Activated T-cell treated with anti-CD3 and anti-CD28 coated beads, Interleukin-2, amount 50 U/mL, for 1 hour (primary cell): Measurements from ENCODE around the gene SPR.
A peak's percentile ranks its signal among the peaks of the same experiment; 100 is the strongest.

Source experiments
- DNase-seq: peaks from one replicate; pipeline ENCODE4 v3.0.0-alpha.2; 2020

The SPR gene

DNA sequence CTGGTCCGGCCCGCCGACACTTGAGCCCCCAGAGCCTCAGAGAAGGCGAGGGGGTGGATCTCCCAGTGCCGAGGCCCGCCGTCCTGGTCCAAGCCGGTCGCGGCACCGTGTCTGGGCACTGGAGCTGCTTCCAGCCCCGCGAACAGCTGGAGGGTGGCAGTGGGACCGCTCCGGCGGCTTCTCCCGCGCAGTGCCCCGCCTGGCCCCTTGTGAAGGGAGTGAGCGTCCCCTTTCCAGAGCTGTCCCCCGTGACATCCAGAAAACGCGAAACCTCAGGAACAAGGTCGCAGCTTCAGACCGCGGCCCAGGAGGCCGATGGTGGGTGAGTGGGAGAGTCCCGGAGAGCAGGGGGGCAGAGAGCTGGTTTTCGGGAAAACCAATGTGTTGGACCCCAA is 29.5 kb downstream of the SPR start:
- DNase-seq = no peak

DNA sequence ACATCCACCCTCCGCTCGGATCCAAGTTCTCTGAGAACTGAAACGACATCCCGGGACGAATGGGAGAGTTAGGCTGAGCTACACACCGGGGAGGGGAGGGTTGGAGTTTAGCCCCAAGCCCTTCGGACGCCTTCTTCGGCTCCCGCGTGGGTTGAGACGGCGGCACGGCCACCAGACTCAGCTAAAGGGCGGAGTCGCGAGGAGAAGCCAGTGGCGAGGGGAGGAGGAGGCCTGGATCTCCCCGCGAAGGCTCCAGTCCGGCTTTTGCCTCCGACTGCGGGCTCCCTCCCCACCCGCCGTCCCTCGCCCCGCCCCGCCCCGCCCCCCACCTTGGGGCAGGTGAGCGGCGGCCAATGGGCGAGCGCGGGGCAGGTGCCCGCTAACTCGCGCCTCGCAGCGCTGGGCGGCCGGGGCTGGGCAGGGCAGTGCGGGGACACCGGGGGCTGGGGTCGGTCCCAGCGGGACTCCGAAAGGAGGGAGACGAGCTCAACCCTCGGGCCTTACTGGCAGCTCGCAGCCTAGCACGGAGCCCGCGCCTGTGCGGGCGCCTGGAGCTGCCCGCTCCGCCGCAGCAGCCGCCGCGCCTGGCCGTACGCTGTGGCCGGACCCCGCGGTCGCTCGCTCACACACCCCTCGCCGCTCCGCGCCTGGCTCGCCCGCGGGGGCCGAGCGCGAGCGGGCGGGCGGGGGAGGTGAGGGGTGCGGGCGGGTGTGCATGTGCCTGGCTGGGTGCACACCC is 30.1 kb downstream of the SPR start, which contains the start of gene EMX1:
TSS of gene EMX1 (plus strand) at position 382 of the 739 bp plus-strand sequence. CDS start at position 716, 334 bp downstream.
- DNase-seq = peak; percentile 63

DNA sequence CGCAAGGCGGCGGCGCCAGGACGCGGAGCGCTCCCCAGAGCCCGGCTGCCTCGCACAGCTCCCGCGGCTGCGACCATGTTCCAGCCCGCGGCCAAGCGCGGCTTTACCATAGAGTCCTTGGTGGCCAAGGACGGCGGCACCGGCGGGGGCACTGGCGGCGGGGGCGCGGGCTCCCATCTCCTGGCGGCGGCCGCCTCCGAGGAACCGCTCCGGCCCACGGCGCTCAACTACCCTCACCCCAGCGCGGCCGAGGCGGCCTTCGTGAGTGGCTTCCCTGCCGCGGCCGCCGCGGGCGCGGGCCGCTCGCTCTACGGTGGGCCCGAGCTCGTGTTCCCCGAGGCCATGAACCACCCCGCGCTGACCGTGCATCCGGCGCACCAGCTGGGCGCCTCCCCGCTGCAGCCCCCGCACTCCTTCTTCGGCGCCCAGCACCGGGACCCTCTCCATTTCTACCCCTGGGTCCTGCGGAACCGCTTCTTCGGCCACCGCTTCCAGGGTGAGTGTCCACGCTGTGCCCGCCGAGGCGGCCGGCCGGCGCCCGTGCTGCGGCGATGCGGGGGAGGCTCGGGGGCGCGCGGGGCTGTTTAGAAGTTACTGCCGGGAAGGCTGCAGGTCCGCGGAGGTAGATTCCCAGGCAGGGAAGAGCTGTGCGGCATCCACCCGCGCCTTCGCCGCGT is 30.8 kb downstream of the SPR start:
- DNase-seq = peak; percentile 49

DNA sequence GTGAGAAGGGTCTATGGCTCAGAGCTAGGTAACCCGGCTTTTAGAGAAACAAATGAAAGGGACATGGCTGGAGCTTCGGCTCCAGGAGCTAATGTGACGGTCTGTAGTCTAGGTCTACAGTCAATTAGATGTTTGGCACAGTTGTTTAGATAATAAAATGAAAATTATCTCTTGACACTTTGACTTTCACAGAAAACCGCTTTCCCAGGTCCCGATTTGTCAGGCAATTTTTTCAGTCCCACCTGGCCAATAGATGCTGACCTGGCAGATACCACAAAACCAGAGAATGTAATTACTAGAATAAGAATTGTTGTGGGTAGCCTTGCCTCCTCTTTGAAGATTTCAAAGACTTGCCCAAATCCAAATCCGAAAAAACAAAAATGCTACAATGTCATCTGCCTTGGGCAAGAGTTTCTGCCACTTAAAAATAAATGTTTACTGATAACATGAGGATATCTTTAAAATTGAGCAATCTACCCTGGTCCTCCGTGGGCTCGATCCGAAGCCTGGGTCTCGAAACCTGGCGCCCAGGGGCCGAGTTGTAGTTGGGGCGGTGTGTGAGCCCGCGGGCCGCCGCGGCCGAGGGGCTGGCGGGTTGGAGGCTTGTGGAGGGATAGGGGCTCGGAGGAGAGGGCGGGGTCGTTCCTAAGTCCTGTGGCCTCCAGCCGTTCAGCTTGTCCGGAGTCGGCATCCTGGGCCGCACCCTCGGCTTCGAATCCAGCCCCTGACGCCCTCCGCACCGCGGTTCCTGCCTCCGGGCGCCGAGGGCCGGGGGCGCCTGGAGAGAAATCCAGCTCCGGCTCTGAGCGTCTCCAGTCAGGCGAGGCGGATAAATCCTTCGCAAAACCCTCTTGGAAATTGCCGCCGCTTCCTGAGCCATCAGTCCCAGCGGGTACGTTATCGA is 32.5 kb downstream of the SPR start:
- no peak for DNase-seq

DNA sequence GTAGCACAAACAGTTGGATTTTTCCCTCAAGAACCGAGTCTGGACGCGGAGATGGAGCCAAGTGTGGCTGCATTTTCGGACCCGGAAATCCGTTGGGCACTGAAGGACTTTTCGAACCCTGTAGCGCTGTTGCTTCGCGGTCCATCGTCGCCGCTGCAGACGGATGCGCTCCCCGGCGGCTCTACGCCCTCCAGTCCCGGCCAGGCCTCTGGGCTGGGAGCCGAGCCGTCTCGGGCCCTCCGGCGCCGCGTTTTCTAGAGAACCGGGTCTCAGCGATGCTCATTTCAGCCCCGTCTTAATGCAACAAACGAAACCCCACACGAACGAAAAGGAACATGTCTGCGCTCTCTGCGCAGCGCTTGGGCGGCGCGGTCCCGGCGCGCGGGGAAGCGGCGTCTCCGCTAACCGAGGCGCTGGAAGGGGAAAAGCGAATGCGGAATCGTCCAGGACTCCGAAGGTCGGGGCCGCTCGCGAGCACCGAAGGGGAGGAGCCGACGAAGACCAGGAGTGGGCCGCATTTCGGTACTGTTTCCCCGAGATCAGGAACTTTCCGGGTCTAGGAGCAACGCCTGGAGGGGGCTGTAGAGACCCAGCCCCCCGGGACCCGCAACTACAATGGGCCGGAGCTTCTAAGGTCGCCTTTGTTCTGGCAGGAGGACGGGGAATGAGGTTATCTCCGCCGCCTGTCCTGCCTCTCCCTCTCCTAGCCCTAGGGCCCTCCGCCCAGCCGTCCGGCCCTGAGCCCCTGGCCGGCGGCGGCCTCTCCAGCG is 33.3 kb downstream of the SPR start:
- no peak for DNase-seq

DNA sequence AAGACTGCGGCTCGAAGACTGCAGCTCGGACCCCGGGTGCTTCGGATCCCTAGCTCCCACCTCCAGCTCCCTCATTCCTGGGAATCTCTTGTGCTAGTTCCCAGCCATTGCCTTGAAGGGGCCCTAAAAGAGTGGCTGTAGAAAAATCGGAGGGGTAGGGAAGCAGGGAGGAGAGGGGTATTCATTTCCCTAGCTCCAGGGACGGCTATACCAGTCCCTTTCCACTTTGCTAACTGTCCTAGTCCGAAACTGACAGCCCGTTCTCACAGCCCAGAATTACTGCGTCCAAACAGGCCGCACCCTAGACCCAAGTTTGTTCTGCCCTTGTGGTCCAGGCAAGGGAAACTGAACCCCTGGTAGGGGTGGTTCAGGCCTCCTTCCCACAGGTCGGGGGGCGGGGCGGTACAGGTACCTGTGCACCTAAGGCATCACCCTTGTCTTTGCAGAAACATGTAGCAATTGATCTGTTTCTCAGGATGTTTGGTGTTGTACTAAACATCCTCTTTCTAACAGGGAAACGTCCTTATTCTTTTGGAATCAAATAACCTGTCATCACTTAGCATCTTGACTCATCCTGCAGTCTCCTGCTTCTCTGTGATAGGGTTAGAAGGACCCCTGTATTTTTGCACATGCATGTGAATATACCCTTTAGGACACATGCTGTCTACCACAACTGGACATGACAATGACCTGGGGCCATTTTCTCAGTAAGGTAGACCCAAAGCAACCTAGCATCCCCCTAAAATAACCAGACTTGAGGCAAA is 34.1 kb downstream of the SPR start:
- no peak for DNase-seq

DNA sequence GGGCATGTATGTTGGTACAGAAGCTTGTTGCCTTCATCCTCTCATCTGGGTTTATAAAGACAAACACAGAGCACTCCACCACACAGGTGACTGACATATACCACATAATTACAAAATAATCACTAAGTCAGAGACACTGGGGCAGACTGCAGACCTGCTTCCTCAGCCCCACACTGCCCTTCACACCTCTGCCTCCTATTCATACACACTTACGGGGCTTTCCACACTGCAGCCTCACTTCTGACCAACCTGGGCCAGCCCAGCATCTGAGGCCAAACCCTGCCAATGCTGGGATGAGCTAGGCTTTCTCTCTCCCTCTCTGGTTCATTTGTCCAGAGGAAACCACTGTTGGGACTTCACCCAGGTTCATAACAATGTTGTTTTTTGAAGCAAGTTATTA is 34.6 kb downstream of the SPR start:
- DNase-seq = no peak

DNA sequence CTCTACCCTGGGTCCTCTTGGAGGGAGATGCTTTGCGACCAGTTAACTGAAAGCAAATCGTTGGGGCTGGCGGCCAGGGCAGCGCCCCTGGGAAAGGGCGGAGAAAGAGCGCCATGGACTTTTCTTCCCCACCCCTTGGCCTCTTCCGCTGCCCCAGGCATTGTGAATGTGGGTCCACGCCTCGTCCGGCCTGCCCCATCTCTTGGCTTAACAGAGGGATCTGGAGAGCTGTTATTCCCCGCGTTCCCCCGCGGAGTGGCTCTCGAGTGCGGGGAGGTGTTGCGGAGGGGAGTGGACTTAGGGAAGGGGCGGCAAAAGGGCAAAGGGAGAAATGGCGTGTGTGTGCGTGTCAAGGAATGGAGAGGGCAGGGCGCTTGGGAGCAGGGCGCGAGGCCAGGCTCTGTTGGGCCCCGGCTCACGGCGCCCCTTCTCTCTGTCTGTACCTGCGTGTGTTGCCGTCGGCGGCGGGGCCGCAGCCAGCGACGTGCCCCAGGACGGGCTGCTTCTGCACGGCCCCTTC is 36.7 kb downstream of the SPR start:
- no peak for DNase-seq

DNA sequence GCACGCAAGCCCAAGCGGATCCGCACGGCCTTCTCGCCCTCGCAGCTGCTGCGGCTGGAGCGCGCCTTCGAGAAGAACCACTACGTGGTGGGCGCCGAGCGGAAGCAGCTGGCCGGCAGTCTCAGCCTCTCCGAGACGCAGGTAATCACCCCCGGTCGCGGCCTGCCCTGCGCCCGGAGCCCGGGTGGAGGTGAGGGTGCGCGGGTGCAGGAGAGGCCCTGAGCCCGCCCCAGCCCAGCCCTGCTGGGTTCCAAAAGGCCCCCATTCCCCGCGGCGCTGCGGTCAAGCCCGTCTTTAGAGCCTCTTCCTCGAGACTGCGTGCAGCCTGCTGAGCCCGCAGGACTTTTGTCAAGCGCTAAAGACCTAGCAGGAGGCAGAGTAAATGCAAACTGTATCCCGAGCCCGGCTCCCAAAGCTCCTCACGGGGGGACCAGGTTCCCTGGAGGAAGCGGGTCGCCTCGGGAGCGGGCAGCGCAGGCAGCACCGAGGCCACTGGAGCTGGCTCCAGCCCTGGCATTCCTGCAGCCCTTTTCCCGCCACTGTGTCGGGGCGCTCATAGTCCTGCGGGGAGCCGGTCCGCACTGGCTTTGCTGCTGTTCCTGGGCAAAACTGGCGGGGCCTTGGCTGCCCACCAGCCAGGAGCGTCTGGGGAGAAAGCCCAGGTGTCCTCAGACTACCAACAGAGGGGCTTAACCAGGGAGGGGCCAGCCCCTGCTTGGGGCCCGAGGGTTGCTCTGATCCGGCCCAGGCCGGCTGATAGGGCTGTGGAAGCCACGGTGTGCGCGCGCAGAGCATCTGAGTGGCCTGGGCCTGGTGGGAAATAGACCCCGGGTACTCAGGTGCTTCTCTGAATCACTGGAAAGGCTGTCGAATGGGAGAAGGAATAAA is 37.4 kb downstream of the SPR start:
- no peak for DNase-seq

DNA sequence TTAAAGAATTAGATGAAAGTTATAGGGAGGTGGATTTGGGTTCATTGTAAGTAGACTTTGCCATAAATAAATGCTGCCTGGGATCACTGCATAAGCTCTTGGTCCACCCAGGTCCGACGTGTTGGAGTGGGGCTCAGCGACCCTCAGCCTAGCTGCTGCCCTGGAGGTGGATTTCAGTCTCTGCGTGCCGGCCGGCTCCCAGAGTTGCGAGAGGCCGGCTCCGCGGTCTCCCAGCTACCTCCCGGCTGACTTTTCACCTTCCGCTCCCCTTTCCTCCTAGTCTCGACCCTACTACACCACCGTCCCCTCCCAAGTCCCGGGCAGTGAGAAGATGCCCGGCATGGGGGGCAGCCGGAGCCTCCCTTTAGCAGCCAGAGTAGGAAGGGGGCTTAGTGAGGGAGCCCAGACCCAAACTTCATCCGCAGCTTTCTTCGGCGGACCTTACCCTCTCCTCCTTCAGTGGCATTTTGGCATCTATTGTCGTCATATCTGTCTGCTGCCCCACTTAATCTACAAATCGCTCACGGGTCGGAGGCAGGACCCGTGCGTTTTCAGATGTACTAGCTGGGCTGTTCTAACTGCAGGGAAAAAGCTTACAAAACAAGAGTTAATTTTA is 38.2 kb downstream of the SPR start:
- no peak for DNase-seq

DNA sequence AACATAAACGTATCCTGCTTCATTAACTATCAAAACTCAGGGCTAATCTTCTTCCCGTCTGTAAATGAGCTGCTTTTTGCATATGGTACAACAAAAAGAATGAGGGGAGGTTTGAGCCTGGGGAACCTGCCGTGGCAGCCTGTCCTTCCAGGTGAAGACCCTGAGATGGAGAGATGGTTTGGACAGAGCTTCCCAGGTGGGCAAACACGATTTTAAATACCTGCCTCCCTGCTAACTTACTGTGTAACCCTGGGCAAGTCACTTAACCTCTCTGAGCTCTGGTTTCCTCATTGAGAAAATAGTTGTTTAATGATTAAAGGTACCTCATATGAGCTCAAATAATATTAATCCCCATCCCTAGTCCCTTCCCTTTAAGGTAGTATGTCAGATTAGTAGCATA is 39.2 kb downstream of the SPR start:
- DNase-seq = no peak

DNA sequence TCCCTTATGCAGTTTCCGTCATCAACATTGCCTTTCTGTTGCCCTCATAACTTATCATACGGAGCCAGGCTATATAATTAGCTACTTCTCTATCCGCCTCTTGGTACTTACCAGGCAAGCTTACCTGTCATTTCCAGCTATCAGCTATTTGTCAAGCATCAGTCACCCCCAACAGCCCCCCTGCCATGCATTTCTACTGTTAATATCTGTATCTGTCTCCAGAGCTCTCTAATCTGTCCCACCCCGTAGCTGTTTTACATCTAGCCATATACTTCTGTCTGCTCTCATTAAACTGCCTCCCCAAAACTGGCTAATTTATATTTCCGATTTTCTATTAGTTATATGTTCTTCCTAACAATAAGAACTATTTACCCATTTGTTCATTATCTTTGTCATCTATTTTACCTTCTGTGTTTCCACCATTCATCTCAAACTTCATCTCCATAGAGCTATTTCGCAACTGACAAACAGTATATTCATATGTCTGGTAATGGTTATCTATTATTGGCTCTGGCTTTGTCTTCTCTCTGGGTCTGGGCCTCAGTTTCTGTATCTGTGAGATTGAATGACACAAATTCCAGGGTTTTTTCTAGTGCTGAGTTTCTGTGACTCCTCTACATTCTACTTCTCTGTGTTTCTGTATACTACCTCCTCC is 39.7 kb downstream of the SPR start:
- no peak for DNase-seq

DNA sequence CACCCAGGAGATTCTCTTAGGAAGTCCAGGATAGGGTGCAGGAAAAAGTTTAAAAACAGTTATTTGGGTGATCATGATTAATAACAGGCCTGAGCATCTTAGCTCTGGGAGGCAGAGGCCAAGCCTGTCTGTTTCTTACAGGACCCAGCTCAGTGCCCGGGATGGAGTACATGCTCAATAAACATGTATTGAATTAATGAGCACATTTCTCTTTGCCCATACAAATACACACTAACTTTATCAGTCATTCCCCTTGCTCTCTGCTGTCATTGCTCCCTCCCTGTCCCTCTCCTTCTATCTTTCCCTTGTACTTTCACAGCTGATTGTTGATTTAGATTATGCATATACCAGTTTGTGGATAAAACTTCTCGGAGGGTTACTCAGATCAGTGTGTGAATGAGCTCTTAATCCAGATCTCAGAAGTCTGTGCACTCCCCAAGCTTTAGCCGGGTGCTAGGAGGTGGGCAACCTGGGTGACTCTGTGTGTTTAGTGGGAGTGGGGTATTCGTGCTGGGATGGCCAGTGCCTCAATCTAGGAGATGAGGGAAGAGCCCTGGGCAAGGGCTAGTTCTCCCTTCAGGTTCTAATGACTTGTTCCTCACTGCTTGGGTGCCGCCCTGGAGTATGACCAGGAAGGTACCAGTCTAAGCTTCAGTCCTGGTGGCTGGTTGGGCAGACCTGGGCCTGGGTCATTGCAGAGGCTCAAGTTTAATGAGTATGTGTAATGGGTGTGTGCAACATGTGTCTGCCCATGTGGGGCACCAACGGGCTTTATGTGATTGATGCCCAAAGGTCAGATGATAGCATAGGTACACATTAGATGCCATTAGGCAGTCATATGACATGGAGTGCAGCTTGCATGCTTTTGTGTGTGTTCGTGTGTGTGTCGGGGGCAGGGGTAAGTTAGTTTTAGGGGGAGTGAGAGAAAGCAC is 40.7 kb downstream of the SPR start:
- peak; percentile 6 for DNase-seq

DNA sequence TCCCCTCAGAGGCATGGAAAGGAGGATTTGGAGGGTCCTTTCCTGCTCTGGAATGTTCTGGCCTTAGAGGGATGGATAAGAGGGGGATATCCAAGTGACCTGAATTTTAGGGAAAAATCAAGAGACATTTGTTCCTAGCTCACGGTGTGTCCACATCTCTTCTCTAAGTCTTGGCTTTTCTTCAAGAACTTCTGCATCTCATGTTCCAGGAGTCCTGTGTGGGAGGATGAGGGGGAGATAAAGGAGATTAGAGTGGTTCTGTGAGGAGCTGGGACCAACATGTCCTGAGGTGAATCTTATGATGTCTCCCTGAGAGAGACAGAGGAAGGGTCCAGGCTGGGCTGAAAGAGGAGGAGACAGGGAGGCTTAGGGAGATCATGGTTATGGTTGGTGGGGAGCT is 41.8 kb downstream of the SPR start:
- no peak for DNase-seq

DNA sequence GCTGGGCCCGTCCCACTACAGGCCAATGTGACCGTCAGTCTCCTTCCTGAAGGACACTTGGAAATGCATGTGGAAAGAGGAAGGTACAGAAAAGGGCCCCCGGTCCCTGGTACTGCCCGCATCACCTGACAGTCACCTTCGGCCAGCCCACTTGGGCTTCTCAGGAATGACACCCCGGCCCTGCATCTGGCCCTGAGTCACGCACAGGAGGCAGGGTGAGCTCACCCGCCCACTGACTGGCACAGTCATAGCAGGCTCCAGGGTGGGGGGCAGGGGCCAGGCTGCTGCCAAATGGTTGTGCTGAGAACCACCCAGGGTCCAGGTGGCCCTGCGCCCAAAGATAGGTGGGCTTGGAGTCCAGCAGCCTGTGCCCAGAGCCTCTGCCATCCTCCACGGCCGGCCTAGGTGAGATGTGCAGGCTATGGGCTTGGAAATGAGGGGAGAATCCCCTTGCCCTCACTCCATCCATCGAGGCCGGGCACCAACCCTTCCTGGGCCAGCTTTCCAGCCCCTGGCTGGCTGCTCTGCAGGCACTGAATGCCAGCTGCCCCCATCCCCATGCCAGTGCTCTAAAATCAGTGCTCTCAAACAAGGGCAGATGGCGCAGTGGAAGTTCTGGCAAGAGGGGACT is 44.2 kb downstream of the SPR start:
- no peak for DNase-seq

DNA sequence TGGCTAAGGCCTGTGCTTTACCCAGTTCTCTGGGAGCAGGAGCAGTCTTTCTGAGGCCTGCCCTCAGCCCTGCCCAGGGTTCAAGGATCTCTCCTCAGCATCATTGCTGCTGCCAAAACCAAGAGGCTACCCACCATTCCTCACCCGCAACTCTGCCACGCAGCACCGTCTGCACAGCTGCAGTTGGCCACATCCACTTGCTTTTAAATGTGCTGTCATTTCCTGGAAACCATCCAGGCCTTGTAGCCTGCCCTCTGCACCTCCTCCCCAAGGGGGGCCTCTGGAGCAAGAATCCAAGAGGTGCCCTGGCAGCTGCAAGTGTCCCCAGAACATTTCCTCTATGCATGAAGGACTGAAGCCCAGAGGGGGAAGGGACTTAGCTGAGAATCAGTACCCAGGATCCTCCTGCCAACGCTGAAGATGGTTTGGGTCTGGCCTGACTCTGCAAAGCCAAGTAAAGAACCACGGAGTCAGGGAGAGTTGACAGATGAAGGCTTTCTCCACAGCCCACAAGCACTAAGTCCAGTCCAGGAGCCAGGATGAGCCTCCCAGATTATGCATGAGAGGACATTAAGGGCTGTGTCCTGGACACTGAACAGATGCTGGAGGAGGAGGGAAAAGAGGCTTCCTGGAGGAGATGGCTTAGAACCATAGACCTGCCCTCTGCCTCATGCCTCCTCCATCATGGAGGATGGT is 45.0 kb downstream of the SPR start:
- no peak for DNase-seq

DNA sequence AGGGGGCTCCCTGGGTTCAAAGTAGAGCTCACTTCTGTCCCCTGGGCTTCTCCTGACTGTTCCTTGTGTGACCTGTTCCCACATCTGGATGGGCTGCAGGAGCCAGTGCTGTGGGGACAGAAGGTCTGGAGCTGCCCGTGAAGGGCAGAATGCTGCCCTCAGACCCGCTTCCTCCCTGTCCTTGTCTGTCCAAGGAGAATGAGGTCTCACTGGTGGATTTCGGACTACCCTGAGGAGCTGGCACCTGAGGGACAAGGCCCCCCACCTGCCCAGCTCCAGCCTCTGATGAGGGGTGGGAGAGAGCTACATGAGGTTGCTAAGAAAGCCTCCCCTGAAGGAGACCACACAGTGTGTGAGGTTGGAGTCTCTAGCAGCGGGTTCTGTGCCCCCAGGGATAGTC is 45.6 kb downstream of the SPR start:
- no peak for DNase-seq
